ENCODE data around the gene DOCK8. TPM values are rescaled to one million over a fixed set of nuclear protein-coding genes. Genes with fewer than 3 reads are reported as not detected.
"Not testable (repeated sequence)": the region's sequence is repeated elsewhere in the genome, so short reads cannot be mapped to it uniquely, and the experiment has no call there.

DOCK8 gene
- total RNA-seq, 1 experiment from 2014 or later, result not detected

DNA sequence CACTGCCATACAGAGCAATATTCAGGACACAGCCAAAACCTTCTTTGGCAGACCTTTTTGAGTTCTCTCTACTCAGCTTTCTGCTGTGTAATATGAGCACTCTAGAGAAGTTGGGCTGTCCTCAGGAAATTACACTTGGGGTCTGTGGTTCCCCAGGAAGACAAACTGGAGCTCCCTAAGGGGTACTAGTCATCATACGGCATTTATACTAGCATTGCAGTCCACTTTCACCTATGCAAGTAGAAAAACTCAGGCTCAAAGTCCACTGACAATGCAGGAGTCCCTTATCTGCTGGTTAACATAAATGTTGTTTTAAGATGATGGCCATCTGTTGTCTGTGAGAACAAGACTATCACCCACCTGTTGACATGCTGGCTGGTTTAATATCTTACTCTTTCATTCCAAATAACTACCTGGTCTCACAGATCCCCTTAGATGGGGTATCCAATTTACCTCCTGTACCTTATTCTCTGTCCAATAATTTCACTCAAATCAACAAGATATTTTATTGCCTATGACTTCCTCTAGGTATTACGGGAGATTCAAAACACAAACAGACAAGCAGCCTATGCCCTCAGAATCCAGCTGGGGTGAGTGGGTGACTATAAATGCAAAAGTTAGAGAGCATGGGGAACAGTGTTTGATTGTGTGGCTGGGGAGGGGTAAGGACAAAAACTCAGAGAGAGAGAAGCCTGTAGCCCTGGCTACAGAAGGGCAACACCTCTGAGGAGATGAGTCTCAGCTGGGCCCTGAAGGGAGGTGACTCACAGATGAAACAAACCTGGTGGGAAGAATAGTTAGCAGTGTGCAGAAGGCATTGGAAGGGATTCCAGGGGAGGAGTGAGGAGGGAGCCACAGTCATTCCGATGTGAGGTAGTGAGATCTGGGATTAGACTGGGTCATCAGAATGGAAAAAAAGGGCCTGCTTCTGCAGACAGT, 10.2 kb downstream of the DOCK8 start:
- peak; percentile 2 for DNase-seq (ENCODE audit: low read depth)

DNA sequence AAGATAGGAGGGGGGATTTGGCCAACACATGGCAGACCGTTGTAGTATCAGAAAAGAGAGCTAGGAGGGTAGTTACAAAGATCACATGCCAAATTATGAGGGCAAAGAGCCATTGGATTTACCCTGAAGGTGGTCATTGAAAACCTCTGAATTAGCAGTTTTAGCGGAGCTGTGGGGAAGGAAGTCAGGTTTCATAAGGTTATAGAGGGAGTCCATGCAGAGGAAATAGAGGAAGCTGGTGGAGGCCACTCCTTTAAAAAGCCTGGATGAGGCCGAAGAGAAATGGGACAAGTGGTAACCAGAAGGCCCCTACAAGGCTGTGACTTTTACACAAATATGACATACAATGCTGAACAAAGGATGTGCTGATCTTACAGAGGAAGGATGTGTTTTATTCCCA, 13.2 kb downstream of the DOCK8 start:
- DNase-seq (ENCODE audit: low read depth), result no peak

DNA sequence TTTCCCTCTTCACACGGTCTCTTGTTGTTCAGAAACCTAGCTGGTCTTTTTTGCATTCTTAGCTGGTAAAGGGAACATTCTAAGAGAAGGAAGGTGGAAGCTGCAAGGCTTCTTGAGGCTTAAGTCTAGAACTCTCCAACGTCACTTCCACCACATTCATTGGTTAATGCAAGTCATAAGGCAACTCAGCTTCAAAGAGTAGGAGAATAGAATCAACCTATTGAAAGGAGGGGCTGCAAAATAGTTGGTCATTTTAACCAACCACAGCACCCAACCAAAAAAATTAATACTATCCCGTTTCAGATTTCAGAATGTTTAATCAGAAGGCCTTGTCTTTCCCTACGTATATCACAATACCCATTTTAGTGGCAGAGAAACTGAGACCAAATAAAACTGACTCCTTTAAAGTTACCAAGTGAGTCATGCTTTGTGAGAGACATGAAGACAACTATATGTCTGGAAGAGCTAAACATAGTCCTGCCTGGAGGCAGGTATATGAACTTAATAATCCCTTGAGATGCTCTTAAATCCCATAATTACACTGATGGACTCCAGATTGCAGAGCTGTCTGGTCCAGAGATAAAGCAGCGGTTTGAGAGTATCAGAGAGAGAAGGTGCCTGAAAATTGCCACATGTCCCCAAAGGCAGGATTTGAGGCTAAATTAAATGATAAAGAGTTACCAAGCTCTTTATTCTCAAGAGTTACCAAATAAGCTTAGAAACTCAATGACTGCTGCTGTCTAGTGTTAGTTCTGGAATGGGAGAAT, 14.4 kb downstream of the DOCK8 start:
- no peak for DNase-seq (ENCODE audit: low read depth)

- DNase-seq (ENCODE audit: low read depth), result not testable (repeated sequence)
Measured at GRCh38 chr9:231625-232024, 17.0 kb downstream of the DOCK8 start.

GRCh38 chr9:233708-234107, 19.0 kb downstream of the DOCK8 start:
- DNase-seq (ENCODE audit: low read depth), result not testable (repeated sequence)

DNA sequence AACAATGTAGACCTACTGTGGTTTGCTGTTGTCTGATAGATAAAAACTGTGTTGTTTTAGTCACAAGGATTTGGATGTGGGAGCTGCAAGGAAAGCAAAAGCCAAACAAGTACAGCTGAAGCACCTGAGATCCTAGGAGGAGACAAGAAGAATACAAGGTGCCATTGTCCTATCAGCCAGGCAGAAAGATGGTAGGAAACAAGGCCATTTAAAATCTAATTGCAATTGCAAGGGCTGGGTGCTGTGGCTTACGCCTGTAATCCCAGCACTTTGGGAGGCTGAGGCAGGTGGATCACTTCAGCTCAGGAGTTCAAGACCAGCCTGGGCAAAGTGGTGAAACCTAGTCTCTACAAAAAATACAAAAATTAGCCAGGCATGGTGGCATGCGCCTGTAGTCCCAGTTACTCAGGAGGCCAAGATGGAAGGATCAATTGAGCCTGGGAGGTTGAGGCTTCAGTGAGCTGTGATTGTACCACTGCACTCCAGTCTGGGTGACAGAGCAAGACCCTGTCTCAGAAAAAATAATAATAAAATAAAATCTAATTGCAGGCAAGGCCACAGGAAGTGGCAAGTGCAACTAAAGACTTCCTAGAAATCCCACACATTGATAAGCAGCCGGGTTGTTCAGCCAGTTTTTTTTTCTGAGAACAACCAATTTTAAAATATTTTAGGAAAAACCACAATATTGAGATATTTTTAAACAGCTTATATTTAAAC, 22.6 kb downstream of the DOCK8 start:
- no peak for DNase-seq (ENCODE audit: low read depth)

- no peak for DNase-seq (ENCODE audit: low read depth)
Measured at GRCh38 chr9:237858-238345, 23.2 kb downstream of the DOCK8 start.

DNA sequence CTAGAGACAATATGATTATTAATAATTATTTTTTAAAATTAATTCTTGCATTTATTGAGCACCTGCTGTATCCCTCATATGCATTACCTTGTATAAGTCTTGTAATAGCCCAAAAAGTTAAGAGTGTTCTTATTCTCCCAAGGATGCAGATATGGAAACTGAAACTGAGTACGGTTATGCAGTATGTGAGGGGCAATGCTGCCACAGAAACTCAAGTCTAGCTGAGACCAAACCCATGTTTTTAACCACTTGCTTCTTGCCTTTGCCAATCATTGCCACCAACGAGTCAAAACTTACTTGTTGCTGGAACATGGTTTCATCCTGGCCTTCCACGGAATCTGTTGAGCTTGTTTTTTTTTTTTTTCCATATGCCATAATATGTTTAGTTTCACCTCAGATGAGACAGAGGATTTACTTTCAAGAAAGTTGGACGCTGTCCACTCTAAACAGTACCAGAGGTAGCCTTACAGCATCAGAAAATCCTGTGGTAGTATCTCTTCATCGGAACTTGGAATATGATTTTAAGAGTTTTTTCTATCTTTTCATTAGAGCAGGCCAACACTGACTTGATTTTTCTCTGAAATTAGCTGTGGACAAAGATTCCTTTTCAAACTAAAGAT, 27.9 kb downstream of the DOCK8 start:
- no peak for DNase-seq (ENCODE audit: low read depth)

DNA sequence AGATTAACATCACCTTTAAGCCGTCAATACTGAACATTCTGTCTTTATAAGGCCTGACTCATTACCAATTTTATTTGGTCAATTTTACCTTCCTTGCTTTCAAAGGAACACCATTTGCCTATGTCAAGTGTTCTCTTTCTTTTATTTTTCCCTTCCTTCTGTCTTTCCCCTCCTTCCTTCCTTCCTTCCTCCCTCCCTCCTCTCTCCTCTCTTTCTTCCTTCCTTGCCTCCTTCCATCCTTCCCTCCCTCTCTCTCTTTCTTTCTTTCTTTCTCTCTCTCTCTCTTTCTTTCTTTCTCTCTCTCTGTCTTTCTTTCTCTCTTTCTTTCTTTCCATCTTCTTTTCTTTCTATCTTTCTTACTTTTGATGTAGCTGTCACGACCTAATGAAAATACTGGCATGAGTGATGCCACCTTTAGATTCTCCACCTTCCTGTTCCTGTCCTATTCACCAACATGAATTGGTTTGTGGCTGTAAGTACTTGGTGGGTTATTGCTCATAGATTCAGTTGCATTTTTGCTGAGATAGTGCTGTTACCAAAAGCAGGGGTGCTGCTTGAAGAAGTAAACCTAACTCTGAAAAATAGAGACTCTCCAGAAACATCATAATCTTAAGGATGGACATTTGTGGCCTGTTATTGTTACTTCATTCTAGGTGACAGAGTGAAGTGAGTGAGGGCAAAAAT, 33.8 kb downstream of the DOCK8 start:
- DNase-seq (ENCODE audit: low read depth), result no peak

DNA sequence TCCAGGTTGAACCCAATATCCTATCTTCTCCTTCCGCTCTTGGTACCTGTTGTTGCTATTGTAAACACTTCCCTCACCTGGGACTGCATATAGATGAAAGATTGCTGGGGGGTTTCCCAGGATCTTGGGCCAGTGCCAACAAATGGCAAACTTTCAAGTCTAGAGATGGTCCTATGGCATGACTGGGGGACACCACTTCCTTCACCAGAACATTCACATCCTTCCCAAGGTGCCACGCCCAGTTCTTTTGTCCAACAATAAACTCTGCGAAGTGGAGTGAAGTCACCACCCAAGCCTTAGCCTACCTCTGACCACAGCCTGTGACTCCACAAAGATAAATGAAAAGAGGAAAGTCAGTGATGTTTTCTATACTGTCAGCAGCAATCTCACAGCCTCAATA, 34.4 kb downstream of the DOCK8 start:
- DNase-seq (ENCODE audit: low read depth), result no peak

DNA sequence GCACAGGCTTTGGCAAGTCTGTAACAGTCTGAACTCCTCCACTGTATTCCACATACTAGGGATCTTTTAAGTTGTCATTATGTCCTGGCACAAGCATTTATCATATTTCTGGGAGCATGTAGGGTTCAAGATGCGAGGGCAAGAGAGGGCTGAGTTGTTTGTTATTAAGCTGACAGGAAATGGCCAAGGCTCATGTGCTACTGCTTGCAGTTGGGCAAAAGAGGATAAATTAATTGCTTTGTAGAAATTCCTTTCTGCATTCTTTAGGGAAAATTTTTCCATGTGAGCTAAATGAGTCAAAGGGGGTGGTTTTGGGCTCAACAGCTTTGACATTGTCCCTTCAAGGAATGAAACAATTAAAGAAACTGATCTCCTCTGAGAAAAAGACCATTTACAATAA, 35.4 kb downstream of the DOCK8 start:
- no peak for DNase-seq (ENCODE audit: low read depth)

DNA sequence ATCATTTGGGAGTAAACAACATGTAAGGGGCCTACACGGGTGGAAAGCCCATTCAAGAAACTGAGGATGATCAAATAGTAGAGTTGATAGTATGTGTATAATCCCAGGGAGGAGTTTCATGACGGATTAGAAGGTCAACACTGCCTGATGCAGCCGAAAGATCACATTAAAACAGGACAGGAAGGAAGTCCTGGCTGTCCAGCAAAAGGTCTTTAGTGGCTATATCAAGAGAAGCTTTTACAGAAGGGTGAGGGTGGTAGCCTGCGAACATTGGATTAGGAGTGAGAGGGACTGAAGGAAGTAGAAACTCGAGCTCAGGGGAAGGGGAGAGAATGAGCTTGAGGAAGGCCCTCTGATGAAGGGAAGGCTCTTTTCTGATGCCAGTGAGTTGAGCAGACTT, 36.0 kb downstream of the DOCK8 start:
- DNase-seq (ENCODE audit: low read depth), result no peak

DNA sequence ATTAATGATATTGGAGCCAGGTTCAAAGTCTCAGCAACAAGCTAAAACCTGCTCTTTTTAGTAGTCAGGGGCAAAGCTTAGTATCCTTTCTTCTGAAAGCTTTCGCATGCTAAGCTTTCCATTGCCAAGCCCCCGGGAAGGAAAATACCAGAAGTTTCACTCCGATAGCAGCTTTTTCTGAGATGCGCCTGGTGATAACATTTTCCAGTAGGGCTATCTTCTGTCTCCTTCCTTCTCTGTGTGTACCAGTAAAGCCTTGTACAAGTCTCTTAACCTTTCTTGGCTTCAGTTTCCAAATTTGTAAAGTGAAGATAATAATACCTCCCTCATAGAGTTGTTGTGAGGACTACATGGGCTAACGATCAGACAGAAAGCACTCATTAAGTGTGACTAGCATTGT, 36.7 kb downstream of the DOCK8 start:
- no peak for DNase-seq (ENCODE audit: low read depth)

DNA sequence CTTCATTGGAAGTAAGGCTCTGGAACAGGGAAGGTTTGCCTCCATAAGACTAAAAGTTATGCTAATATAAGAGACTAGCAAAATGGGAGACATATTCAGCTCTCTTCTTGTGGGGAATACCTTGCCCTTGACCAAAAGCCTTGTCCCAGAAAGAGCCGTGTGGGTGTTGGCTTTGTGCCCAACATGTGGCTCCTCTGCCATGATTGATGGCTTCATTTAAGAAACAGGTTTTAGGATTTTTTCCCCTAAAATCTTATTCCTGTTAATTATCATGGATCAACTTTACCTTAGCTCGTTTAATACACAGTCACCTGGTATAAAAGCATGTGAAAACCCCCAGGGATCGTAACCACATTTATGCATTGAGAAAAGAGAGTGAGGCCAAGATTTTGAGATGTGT, 38.9 kb downstream of the DOCK8 start:
- no peak for DNase-seq (ENCODE audit: low read depth)

- no peak for DNase-seq (ENCODE audit: low read depth)
Measured at GRCh38 chr9:254516-254915, 39.9 kb downstream of the DOCK8 start.

GRCh38 chr9:257957-258356, 43.3 kb downstream of the DOCK8 start:
- DNase-seq (ENCODE audit: low read depth), result no peak

- DNase-seq (ENCODE audit: low read depth), result no peak
Measured at GRCh38 chr9:259405-260404, 45.0 kb downstream of the DOCK8 start.

- DNase-seq (ENCODE audit: low read depth), result no peak
Measured at GRCh38 chr9:264231-264630, 49.6 kb downstream of the DOCK8 start.

DNA sequence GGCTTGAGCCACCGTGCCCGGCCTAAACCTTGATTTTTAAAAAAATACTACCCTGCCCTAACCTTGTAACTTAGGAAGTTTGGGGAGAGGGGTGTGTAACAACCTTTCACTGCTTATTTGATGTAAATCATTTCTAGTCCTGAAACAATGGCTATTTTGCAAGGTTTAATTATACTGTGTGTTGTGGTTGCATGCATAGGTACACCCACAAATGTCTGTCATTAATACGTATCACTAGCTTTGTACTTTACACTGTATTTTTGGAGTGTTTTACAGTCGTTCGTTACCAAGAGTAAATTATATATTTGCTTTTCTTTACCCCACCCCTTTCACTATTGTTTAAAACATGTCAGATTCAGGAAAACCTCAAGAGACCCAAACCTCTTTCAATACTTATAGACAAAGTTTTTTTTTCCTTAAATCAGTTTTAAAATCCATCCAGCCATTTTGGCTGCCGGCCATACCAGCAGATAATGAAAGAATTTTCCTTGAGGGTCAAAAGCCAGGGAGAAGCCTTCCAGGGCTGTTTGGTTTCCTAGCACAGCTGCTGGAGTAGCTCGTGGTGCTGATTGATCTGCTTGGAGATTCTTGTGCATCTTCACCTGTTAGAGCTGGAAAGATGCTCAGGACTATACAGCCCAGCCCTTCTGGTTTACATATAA, 50.7 kb downstream of the DOCK8 start:
- DNase-seq (ENCODE audit: low read depth), result no peak

Data from RPMI7951 (cell line).